Measurements from ENCODE around the gene PRPF8. TPM values are rescaled to one million over a fixed set of nuclear protein-coding genes. Genes with fewer than 3 reads are reported as not detected.

PRPF8 gene
- total and polyA plus RNA-seq, 2 of the 13 experiments (the other 11 are each of a cell fraction or from before 2014, with no cell fraction given): 112 to 179 TPM

DNA sequence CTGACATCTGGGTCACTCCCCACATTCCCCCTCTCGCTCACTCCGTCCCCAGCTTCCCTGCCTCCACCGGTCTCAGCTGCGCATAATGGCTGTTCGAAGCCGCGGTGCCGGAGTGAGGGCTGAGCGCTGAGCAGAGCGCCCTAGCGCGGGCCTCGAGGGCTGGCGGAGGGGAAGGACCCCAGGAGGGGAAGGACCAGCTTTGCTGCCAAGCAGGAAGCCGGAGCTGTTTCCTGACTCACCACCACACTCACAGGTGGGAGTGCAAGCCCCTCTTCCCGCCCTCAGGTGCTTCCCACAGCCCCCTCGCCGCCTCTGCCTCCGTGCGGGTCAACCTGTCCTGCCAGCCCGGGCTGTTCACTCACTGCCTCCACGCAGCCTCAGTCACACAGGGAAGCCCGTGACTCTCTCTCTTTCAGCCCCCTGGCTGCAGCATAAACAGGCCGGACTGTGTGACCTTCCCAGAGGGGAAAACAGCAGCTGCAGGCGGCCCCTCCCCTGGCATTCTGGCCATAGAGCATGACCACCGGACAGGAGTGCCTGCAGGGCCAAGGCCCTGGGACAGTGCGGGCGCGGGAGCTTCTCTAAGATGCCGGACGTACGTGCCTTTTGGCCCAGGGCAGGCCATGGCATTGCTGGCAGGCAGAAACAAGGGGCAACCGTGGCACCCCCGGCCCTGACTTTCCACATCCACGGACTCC, 79.7 kb downstream of the PRPF8 start (continued):
- TF ChIP-seq TFAP4 (IDR thresholded peaks at IDR 0.05; ENCODE audit: borderline replicate concordance, low read depth) (peak; percentile 23; the same call in 1 of the 2 replicates), HDAC1 (CRISPR knock-in tag; IDR thresholded peaks at IDR 0.05) (peak; percentile 18; the same call in 1 of the 2 replicates), ZBTB20 (CRISPR knock-in tag; IDR thresholded peaks at IDR 0.05; ENCODE audit: borderline replicate concordance, low read depth) (no peak), KDM5B (CRISPR knock-in tag; IDR thresholded peaks at IDR 0.05; ENCODE audit: borderline replicate concordance) (peak; percentile 53; the same call in 1 of the 2 replicates)
- TF ChIP-seq, protein P1, sequence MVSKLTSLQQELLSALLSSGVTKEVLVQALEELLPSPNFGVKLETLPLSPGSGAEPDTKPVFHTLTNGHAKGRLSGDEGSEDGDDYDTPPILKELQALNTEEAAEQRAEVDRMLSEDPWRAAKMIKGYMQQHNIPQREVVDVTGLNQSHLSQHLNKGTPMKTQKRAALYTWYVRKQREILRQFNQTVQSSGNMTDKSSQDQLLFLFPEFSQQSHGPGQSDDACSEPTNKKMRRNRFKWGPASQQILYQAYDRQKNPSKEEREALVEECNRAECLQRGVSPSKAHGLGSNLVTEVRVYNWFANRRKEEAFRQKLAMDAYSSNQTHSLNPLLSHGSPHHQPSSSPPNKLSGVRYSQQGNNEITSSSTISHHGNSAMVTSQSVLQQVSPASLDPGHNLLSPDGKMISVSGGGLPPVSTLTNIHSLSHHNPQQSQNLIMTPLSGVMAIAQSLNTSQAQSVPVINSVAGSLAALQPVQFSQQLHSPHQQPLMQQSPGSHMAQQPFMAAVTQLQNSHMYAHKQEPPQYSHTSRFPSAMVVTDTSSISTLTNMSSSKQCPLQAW (CRISPR knock-in tag; IDR thresholded peaks at IDR 0.05): peak; percentile 28; the same call in 1 of the 2 replicates
- TF ChIP-seq, protein P2, sequence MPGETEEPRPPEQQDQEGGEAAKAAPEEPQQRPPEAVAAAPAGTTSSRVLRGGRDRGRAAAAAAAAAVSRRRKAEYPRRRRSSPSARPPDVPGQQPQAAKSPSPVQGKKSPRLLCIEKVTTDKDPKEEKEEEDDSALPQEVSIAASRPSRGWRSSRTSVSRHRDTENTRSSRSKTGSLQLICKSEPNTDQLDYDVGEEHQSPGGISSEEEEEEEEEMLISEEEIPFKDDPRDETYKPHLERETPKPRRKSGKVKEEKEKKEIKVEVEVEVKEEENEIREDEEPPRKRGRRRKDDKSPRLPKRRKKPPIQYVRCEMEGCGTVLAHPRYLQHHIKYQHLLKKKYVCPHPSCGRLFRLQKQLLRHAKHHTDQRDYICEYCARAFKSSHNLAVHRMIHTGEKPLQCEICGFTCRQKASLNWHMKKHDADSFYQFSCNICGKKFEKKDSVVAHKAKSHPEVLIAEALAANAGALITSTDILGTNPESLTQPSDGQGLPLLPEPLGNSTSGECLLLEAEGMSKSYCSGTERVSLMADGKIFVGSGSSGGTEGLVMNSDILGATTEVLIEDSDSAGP (CRISPR knock-in tag; IDR thresholded peaks at IDR 0.05; ENCODE audit: borderline replicate concordance): peak; percentile 50; the same call in 1 of the 2 replicates

GRCh38 chr17:1601571-1601970, 83.1 kb downstream of the PRPF8 start:
- H3K9me3 ChIP-seq (ENCODE audit: low read length): peaks cover 7% of the 10 kb centered on the region; the same call in 1 of the 2 replicates
- intact Hi-C loops (cut with micrococcal nuclease; ENCODE audit: unreplicated experiment) (no loop called here), in situ Hi-C loops (cut with HindIII; ENCODE audit: extremely low pct_ligation_motif_present, low pct_unique_long_range_greater_than_20kb) (no loop called here)
- CTCF ChIA-PET (ENCODE audit: low intra/inter-chr PET ratio, low total read pairs): no interaction called here
- no peak overlapping the region for H3K4me3 ChIP-seq (replicated peaks in 1 of 3; ENCODE audit: insufficient read depth in 1 of 3, low read depth in 2 of 3, low read length in 3 of 3)
- no peak for TF ChIP-seq PHF8 (CRISPR knock-in tag; IDR thresholded peaks at IDR 0.05)
- TF ChIP-seq, protein P3, sequence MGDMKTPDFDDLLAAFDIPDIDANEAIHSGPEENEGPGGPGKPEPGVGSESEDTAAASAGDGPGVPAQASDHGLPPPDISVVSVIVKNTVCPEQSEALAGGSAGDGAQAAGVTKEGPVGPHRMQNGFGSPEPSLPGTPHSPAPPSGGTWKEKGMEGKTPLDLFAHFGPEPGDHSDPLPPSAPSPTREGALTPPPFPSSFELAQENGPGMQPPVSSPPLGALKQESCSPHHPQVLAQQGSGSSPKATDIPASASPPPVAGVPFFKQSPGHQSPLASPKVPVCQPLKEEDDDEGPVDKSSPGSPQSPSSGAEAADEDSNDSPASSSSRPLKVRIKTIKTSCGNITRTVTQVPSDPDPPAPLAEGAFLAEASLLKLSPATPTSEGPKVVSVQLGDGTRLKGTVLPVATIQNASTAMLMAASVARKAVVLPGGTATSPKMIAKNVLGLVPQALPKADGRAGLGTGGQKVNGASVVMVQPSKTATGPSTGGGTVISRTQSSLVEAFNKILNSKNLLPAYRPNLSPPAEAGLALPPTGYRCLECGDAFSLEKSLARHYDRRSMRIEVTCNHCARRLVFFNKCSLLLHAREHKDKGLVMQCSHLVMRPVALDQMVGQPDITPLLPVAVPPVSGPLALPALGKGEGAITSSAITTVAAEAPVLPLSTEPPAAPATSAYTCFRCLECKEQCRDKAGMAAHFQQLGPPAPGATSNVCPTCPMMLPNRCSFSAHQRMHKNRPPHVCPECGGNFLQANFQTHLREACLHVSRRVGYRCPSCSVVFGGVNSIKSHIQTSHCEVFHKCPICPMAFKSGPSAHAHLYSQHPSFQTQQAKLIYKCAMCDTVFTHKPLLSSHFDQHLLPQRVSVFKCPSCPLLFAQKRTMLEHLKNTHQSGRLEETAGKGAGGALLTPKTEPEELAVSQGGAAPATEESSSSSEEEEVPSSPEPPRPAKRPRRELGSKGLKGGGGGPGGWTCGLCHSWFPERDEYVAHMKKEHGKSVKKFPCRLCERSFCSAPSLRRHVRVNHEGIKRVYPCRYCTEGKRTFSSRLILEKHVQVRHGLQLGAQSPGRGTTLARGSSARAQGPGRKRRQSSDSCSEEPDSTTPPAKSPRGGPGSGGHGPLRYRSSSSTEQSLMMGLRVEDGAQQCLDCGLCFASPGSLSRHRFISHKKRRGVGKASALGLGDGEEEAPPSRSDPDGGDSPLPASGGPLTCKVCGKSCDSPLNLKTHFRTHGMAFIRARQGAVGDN (CRISPR knock-in tag; IDR thresholded peaks at IDR 0.05): 0 out of 2 replicates have a peak, but pooled peaks have one; percentile 6
- TF ChIP-seq, protein P4, sequence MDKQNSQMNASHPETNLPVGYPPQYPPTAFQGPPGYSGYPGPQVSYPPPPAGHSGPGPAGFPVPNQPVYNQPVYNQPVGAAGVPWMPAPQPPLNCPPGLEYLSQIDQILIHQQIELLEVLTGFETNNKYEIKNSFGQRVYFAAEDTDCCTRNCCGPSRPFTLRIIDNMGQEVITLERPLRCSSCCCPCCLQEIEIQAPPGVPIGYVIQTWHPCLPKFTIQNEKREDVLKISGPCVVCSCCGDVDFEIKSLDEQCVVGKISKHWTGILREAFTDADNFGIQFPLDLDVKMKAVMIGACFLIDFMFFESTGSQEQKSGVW (CRISPR knock-in tag; IDR thresholded peaks at IDR 0.05; ENCODE audit: borderline replicate concordance): no peak
- H3K36me3 ChIP-seq (replicated peaks in 1 of 2; ENCODE audit: control insufficient read depth in 1 of 2, insufficient read depth in 2 of 2, low read length in 2 of 2): no peaks in the 10 kb centered on the region
- H3K4me1 ChIP-seq (ENCODE audit: insufficient read depth, low read length): peaks cover 79% of the 10 kb centered on the region
- H3K27ac ChIP-seq (ENCODE audit: extremely low read length, insufficient read depth, low read length): no peak overlapping the region
- FAIRE-seq: no peak
- no peaks in the 10 kb centered on the region for H4K20me1 ChIP-seq (ENCODE audit: insufficient read depth, low read length)
- no TSS peak for BruUV-seq (replicated peaks)
- no peaks in the 10 kb centered on the region for H3K79me2 ChIP-seq (ENCODE audit: insufficient read depth, low read length)
- ATAC-seq: no peak
- 96% methylated on average over 9 of the region's 14 CpGs for WGBS (ENCODE audit: low lambda C conversion rate)
- no peak for DNase-seq (ENCODE audit: low spot score)
- POLR2A ChIA-PET: no interaction called here
- no peak overlapping the region for H3K4me2 ChIP-seq (ENCODE audit: low read depth, low read length)
- H3K9ac ChIP-seq (ENCODE audit: insufficient read depth, low read depth, low read length): no peak overlapping the region
- no peak overlapping the region for H2AFZ ChIP-seq (ENCODE audit: low read length)
- H3K27me3 ChIP-seq (ENCODE audit: control insufficient read depth in 1 of 2, insufficient read depth in 2 of 2, low read length in 2 of 2): no peaks in the 10 kb centered on the region
